HG02571 (cell line): ENCODE results near the gene TRMT10A.

Experiments
- ATAC-seq: cut with Tn5 transposase; IDR thresholded peaks from one replicate; pipeline ENCODE4 v1.9.1; 2021; ENCODE audit warnings: mild to moderate bottlenecking, moderate library complexity; ENCODE audit not compliant: unreplicated experiment

TRMT10A gene, protein sequence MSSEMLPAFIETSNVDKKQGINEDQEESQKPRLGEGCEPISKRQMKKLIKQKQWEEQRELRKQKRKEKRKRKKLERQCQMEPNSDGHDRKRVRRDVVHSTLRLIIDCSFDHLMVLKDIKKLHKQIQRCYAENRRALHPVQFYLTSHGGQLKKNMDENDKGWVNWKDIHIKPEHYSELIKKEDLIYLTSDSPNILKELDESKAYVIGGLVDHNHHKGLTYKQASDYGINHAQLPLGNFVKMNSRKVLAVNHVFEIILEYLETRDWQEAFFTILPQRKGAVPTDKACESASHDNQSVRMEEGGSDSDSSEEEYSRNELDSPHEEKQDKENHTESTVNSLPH

DNA sequence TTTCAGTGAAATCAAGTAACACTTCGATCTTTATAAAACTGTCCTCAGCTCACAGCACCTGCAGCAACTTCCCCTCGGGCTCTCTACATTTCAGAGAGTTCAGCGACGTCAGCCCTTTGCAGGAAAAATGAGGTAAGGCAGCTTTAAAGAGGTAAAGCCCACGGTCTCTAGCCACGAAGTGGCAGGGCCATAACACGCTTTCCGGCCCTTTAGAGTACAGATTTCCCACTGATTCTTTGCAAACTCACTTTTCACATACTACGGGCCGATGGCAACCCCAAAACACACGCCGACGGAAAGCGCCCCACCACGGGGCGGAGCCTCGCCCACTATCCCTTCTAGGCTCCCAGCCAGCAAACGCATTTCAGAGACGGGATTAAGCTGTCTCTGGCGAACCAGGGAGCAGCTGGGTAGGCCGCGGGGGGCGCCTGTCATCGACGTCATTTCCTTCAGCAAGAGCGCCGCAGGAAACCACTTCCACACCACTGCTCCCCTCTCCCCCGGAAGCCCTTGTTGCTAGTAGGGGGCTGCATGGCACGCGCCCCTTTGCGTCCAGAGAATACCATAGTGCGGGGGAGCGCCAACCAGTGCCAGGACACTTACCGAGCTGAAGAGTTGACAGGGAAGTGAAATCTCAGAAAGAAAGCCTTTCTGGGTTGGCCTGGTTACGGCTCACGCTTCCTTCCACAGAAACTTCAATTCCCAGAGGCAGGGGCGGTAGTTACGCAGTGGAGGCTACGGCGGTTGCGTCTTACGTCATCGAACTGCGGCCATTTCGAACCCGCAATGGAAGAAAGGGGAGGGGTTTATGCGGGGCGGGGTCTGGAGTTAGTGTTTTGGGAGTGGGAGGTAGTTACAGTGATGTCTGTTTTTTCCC, at the start of gene TRMT10A:
TSS of gene TRMT10A (minus strand) at position 730 of the 877 bp plus-strand sequence. CDS start 4,701 bp downstream, outside the sequence.
- peak; percentile 94 for ATAC-seq

DNA sequence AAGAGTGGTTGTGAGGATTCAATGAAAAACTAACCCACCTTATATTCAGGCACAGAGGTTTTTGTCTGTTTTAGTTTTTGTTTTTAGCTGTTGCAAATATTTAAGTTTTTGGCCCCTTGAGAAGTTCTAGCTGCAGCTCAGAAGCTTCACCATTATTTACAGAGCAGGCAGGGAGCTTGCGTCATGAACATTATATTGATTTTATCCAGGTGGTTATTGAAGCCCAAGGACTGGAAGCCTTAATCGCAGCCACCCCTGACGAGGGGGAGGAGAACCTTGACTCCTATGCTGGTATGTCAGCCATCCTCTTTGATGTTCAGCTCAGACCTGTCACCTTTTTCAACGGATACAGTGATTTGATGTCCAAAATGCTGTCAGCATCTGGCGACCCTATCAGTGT, 48.9 kb upstream of the TRMT10A start:
- ATAC-seq = no peak

DNA sequence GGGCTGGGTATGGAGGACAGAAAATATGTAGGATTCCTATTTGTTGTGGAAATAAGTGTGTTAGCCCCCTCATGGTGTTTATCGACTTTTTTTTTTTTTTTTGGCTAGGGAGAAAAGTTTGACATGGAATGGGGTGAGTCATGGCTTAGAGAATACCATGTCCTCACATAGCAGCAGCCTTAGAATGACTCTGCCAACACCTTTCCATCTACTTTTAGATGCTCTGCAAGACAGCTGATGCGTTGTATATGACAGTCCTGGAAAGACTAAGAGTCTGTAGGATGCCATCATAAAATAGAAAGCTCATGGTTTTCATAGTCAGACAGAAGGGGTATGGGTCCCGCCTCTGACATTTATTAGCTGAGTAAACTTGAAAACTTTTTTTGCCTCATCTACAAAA, 48.4 kb upstream of the TRMT10A start:
- no peak for ATAC-seq

DNA sequence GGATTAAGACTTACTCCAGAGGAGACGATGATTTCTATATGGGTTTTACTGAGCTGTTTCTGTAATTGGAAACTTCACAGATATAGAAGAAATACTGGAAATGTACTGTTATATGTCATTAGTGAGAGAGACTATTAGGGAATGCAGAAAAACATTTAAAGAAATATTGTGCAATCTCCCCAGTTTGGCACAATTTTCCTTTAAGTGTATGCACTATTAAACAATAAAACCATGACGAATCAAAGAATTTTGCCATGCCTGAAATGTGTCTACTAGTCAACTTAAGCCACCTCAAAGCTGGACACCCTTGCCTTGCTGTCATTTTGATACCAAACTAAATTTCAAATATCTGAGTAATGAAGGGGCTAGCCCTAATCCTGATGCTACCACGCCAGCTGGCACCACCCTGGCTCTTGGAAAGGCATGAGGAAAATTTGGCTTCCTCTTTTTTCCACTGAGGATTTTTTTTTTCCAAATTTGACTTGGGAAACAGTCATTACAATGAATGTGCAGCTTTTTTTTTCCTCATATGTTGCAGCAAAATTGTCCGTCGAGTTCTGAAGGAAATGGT, 46.9 kb upstream of the TRMT10A start:
- no peak for ATAC-seq

DNA sequence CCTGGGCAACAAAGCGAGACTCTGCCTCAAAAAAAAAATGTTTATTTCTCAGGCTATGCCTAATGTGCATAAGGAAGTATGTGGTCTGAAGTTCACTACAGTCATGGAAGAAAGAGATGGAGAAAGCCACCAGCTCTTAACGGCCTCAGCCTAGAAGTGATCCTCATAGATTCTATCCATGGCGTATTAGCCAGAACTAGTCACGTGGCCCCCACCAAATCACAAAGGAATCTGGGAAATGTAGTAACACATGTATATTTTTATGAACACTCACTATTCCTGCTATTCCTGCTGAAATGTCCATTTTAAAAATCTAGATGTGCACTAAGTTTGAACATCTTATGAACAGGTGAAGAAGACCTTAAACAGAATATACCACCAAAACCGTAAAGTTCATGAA, 44.6 kb upstream of the TRMT10A start:
- no peak for ATAC-seq

DNA sequence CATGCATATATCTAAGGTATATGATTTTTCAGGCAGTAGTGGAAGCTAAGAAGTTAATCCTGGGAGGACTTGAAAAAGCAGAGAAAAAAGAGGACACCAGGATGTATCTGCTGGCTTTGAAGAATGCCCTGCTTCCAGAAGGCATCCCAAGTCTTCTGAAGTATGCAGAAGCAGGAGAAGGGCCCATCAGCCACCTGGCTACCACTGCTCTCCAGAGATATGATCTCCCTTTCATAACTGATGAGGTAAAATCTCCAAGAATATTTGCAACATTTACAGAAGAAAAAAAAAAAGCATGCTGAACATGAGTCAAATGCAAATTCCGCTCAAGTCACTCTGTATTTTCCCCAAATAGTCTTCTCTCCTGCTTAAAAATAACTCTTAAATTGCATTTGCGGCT, 42.9 kb upstream of the TRMT10A start:
- ATAC-seq = no peak

DNA sequence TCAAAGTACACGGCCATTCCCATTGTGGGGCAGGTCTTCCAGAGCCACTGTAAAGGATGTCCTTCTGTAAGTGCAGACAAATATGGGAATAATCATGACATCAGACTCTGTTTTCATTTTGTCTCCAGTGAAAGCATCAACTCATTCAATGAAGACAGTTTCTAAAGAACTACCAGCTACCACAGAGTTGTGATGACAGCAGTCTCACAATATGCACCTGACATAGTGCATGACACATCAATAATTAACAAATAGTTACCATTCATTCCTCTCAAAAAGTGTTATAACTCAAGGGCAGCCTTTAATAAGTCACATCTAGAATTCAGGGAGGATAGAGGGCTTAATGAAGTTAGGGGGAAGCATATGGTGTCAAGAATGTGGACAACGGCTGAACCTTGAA, 31.0 kb upstream of the TRMT10A start:
- ATAC-seq = no peak

DNA sequence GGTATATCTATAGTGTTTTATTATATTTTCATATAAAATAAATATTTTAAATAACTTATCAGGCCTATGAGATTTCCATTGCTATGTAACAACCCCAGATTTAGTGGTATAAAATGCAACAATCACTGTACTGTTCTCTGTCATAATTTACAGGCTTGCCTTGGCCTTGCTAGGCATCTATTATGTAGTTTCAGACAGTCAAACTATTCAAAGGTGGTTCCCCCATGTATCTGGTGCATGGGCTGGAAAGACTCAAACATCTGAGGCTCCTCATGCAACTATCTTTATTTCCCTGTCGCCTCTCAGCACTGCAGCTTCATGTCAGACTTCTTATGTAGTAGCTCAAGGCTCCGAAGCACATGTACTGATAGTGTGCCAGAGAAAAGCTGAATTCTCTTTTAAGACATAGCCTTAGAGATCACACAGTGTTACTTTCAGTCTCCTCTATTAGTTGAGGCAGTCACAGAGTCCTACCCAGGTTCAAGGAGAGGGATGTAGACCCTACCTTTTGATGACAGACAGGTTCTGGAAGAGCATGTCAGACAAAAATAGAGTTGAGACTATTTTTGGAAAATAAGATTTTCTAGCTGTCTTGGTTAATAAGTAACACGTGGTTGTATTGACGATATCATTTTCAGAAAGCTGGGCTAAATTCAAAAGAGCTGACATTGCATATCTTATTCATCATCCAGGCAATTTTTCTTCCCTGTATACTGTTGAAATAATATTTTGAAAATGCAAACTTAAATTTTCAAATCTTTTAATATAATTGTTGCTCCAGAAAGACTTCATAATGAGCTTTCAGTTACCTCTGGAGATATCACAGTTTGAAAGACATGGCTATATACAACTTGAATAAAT, 30.2 kb upstream of the TRMT10A start:
- ATAC-seq = no peak

DNA sequence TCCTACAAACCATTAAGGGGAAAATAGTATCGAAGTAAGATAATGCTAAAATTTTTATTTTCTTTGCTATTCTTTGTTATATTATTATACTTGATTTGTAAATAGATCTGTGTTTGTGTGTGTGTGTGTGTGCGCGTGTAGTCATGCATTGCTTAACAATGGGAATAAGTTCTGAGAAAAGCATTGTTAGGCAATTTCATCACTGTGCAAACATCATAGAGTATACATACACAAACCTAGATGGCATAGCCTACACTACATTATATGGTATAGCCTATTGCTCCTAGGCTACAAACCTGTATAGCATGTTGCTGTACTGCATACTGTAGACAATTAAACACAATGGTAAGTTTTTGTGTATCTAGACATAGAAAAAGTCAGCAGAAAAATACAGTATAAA, 27.9 kb upstream of the TRMT10A start:
- no peak for ATAC-seq

DNA sequence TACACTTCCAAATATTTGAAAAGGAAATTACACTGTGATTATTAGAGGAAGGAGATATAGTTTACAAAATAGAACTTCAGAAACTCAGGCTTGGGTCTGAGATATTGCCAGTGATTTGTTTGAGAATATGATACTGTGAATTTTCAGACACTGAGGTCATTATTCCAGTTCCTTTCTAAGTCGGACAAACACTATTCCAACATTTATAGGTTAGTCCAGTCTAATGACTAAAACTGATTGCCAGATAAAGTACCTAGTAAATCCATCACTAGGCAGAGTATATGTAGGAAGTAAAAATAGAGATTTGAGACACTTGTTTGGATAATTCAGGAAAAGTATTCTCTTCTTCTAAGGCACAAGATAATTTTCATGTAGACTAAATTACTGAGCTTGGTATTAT, 24.0 kb upstream of the TRMT10A start:
- no peak for ATAC-seq

DNA sequence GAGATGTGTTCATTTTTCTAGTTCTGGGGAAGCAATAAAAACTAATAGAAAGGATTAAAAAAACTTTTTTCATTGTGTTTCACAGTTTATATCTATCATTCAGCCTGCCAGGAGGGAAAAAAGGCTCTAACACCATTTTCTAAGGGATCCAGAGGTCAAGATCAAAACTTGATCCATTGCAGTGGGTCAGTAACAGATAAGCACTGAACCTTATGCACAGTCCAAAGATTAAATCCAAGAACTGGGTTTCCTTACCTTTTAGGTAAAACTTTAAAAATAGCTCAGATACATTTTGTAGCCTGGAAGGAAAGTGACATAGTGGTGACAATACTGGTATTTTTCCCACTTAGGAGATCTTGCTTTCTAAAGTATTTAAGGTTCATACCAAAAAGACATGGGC, 23.5 kb upstream of the TRMT10A start:
- no peak for ATAC-seq

DNA sequence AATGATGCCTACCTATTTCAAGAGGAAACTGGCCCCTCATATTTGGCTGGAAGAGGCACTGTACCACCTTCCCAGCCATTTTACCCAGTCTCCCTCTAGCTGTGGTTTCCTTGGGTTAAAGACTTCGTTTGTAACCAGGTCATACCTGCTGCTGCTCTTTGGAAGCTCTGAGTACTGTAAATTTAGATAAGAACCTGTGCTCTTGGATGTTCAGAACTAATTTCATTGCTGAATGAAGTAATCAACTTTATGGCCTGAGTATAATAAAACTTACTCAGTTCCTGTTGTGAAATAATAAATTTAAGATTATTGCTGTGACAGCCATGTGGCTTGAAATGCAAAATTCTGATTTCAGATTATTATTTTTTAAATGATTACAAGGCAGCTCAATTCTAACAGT, 23.0 kb upstream of the TRMT10A start:
- ATAC-seq = no peak

DNA sequence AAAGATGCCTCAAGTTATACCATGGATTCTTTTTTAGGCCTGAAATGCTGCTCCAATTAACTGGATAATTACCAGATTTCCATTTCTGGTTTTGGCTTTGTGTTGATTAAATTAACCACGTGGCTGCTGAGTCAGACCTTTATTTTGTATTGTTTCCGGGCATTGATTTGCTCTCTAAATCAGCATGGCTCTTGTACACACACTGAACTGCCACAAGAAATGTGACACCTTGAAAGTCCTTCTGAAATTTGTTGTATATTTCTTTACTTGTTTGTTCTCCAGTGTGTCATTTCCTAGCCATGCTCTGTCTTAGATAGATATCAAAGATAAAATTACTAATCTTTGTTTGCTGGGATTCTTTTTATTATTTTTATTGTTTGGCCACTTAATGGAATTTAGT, 22.5 kb upstream of the TRMT10A start:
- ATAC-seq = no peak

DNA sequence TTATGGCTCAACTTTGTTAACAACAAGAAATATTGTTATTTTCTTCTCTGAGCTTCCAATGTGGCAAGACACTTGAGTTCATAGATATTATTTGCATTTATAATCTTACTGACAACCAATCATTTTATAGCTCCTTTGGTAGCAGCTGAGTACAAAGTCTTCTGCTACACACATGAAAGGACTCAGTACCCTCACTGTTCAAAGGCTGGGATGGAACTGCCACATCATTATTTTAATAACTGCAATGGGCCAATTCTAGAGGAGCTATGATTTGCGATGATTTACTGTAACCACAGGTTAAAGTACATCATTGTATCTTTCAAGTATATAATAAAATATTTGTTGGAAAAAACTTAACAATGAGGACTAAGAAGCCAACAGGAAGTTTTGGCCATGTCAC, 21.7 kb upstream of the TRMT10A start:
- no peak for ATAC-seq

DNA sequence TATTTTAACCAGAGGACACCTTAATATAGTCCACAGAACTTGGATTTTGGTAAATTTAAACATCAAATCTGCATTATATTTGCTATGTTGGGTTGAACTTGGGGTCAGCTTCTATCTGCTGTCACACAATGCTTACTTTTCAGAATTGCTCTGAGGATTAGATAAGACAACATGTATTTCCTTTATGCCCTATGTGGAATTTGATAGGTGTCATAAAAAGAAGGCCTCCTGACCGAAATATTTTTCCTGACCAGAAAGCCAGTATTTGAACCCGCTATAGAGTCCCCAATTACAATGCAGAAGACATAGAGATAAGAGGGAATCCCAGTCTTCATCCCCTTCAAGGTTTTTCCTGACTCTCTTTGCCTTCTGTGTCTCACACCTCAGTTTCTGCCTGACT, 14.9 kb upstream of the TRMT10A start:
- ATAC-seq = no peak

DNA sequence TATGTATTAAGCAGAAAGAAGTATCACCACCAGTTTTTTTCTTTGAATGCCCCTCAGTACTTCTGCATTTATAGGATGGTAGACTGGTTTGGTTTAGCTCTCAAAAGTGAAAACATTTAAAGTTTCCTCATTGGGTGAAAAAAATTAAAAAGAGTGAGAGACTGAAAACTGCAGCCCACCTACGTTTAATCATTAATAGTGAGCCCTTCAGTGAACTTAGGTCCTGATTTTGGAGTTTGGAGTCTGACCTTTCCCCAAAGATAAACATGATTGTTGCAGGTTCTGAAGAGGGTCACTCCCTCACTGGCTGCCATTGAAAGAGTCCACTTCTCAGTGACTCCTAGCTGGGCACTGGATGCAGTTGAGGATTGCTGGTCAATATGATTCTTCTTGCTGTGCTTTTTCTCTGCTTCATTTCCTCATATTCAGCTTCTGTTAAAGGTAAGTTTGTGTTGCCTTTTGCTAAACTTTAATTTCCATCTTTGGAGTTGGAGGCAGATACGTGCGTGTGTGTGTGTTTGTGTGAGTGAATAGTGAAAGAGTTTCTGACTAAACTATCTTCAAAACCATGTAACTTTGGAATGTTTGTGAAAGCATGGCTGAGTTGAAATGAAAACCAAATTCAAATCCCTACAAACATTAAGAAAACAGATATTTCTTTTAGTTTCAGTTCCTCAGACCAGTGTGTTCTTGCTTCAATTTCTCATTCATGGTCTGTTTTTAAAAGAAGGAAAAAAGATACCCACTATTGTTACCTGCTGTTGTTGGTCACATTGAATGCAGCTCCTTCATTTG, 10.9 kb upstream of the TRMT10A start, which contains the start of gene MTTP:
TSS of gene MTTP (plus strand) at position 295 of the 795 bp plus-strand sequence. CDS start at position 381, 86 bp downstream.
- peak; percentile 73 for ATAC-seq

DNA sequence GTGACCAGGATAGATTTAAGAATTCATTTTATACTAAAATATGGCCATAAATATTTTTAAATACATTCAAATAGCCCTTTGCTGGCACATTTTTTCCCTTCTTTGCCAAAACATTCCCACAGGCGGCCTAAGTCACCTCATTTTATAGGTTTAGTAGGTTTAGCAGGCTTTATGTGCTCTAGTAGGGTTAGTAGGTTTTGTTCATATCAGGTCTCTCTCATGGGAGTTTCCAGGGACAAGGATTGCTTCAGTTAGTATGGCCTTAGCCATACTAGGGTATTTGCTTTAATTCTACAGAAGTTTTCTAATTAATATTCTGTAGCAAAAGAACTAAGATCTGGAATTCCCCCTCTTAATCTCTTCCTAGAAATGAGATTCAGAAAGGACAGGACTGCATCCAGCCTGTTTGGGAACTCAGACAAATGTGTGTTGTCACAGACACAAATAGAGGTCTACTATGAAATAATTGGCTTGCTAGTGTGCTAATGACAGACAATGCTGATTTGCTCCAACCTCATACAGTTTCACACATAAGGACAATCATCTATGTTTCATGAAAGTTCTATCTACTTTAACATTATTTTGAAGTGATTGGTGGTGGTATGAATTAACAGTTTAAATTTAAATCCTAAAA, 10.0 kb upstream of the TRMT10A start:
- ATAC-seq = no peak

DNA sequence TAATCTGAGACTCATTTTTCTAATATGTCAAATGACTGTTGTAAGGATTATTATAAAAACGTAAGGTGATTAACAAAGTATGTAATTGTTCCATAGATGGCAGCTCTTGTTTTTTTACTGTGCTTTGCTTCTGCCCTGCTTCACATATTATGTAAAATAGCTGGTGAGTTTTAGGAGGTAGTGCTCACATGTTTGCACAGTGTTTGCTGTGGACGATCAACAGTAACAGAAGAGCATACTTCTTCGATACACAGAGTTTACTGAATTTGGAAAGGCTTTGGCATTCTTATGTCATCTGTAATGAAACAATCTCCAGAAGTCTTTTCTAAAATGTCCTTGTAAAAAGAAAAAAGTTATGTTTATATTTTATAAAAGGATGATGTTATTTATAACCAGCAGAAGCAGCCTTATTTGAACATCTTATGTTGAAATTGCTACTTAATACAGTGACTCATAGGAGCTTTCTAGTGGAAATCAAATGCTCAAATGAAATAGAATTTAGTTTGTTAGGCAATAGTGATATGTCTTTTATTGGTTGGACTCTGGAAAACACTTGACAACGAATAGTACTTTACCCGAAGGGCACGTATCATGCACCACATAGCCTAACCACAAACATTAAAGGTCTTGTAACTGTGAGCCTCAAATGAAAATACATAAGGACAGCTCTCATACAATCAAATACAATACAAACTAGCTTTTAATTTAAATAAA, 8.8 kb upstream of the TRMT10A start:
- ATAC-seq = no peak

DNA sequence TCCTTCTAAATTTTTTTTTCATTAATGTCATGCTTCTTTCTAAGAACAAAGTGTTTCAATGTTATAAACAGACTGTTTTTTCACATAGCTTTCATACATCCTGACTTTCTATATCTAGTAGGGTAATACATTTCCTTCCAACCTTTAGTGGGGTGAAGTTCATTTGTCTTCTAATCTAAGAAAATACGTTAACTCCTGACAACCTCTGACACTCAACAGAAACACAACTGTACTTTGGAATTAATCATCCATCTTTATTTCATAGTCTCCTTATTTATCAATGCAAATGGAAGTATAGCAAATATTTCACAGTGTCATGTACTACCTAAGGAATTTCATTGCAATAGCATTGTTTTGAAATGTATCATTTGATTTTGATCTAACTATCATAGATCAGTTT, 8.0 kb upstream of the TRMT10A start:
- no peak for ATAC-seq
